Activated CD4-positive, alpha-beta memory T cell treated with anti-CD3 and anti-CD28 coated beads for 36 hours (primary cell): ENCODE results near the gene USP17L28. TPM values are rescaled to one million over a fixed set of nuclear protein-coding genes. Genes with fewer than 3 reads are reported as not detected.
"Not testable (repeated sequence)": the region's sequence is repeated elsewhere in the genome, so short reads cannot be mapped to it uniquely, and the experiment has no call there.

ENCODE experiments used
- CTCF ChIA-PET: fragments of 350-600 bp; sonication (Branson Sonifier 250); formaldehyde crosslinking; loops from one replicate; lab custom pipeline; 2021; ENCODE audit warnings: antibody characterized with exemption, inconsistent platforms; lab: Charles Lee
- POLR2A ChIA-PET: fragments of 350-600 bp; sonication (Branson Sonifier 250); formaldehyde crosslinking; loops from one replicate; lab custom pipeline; 2021; ENCODE audit warnings: antibody characterized with exemption; lab: Charles Lee
- DNase-seq: peaks from one replicate; pipeline ENCODE4 v3.0.0-alpha.2; 2020
- H3K27ac Mint-ChIP-seq: one replicate; pipeline ENCODE4 v1.8.0; 2021; ENCODE audit warnings: mixed read lengths
- H3K27me3 Mint-ChIP-seq: one replicate; pipeline ENCODE4 v1.8.0; 2021; ENCODE audit warnings: mixed read lengths
- H3K36me3 Mint-ChIP-seq: one replicate; pipeline ENCODE4 v1.8.0; 2021; ENCODE audit warnings: mixed read lengths
- H3K4me1 Mint-ChIP-seq: one replicate; pipeline ENCODE4 v1.8.0; 2021; ENCODE audit warnings: low read depth, mixed read lengths
- H3K4me3 Mint-ChIP-seq: one replicate; pipeline ENCODE4 v1.8.0; 2021; ENCODE audit warnings: mild to moderate bottlenecking, mixed read lengths
- H3K9me3 Mint-ChIP-seq: one replicate; pipeline ENCODE4 v1.8.0; 2021; ENCODE audit warnings: mixed read lengths
- intact Hi-C: fragments of 100-400 bp; cut with micrococcal nuclease; formaldehyde crosslinking; loops from one replicate; pipeline ENCODE4 v1.15.1; 2023
- total RNA-seq, 2 experiments: library from RNA; stranded (reverse); gene quantifications; one replicate each; pipeline ENCODE4 v1.2.3, GENCODE V29; 2021

Gene USP17L28
- total RNA-seq, 2 experiments from 2014 or later: not detected

DNA sequence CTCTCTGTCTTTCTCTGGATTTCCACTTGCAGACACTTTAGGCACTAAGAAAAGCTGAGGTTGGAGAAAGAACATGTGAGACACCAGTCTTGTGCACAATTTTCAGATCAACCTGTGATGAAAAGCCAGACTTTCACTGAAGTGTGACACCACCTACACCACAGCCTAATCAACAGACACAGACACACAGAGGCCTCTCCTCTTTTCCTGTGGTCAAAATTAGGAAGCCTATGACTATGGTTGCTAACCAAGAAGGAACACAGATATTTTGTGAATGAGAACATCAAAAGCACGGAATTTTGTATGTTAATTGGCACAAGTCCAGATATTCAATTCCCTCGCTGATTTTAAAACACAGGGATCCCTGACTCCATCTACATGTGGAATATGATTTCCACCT is 40.3 kb downstream of the USP17L28 start:
- H3K36me3 Mint-ChIP-seq, H3K4me3 Mint-ChIP-seq, intact Hi-C loops, CTCF ChIA-PET, DNase-seq, H3K4me1 Mint-ChIP-seq, H3K27me3 Mint-ChIP-seq, H3K9me3 Mint-ChIP-seq, POLR2A ChIA-PET, H3K27ac Mint-ChIP-seq: not testable (repeated sequence)

Other genes with a start within 250 kb of the USP17L28 start
- not detected for gene FAM90A26, start 178.5 kb upstream of the USP17L28 start, total RNA-seq
- not detected for gene USP17L10, start 138.2 kb upstream of the USP17L28 start, total RNA-seq
- gene USP17L11, start 133.5 kb upstream of the USP17L28 start, total RNA-seq: not detected
- gene USP17L12, start 128.7 kb upstream of the USP17L28 start, total RNA-seq: not detected
- not detected for gene USP17L13, start 124.0 kb upstream of the USP17L28 start, total RNA-seq
- gene USP17L15, start 114.5 kb upstream of the USP17L28 start, total RNA-seq: not detected
- gene USP17L17, start 105.0 kb upstream of the USP17L28 start, total RNA-seq: not detected
- gene USP17L18, start 100.3 kb upstream of the USP17L28 start, total RNA-seq: not detected
- not detected for gene USP17L19, start 95.5 kb upstream of the USP17L28 start, total RNA-seq
- not detected for gene USP17L20, start 90.8 kb upstream of the USP17L28 start, total RNA-seq
- not detected for gene USP17L21, start 86.0 kb upstream of the USP17L28 start, total RNA-seq
- not detected for gene USP17L22, start 81.3 kb upstream of the USP17L28 start, total RNA-seq
- gene USP17L24, start 23.7 kb upstream of the USP17L28 start, total RNA-seq: not detected
- gene USP17L25, start 19.0 kb upstream of the USP17L28 start, total RNA-seq: not detected
- gene USP17L26, start 14.2 kb upstream of the USP17L28 start, total RNA-seq: not detected
- gene USP17L5, start 9.5 kb upstream of the USP17L28 start, total RNA-seq: not detected
- gene USP17L27, start 4.7 kb upstream of the USP17L28 start, total RNA-seq: not detected
- gene USP17L29, start 4.7 kb downstream of the USP17L28 start, total RNA-seq: not detected
- gene USP17L30, start 14.2 kb downstream of the USP17L28 start, total RNA-seq: not detected
- not detected for gene DEFB131A, start 95.5 kb downstream of the USP17L28 start, total RNA-seq